Astrocyte (in vitro differentiated cells and primary cell): Measurements from ENCODE around the gene UCHL5.

Experiments used
- EZH2 ChIP-seq: IDR thresholded peaks from 2 replicates; pipeline ENCODE4 v1.6.1; 2012; ENCODE audit warnings: mild to moderate bottlenecking, low read length, inconsistent platforms; ENCODE audit not compliant: insufficient read depth
- TF ChIP-seq, protein P1 (sequence below): IDR thresholded peaks from 2 replicates; pipeline ENCODE4 v1.5.1; 2011; ENCODE audit warnings: low read depth, mild to moderate bottlenecking, inconsistent platforms, low read length, moderate library complexity; ENCODE audit not compliant: insufficient read depth

DNA sequence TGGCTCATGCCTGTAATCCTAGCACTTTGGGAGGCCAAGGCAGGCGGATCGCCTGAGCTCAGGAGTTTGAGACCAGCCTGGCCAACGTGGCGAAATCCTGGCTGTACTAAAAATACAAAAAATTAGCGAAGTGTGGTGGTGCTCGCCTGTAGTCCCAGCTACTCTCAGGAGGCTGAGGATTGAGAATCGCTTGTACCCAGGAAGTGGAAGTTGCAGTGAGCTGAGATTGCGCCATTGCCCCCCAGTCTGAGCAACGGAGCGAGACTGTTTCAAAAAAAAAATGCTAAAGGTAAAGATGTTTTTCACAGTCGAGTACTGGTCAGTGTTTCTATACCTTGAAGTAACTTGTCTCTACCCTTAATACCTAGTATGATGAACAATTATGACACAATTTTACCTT is 35.0 kb upstream of the UCHL5 start:
- TF ChIP-seq, protein P1, sequence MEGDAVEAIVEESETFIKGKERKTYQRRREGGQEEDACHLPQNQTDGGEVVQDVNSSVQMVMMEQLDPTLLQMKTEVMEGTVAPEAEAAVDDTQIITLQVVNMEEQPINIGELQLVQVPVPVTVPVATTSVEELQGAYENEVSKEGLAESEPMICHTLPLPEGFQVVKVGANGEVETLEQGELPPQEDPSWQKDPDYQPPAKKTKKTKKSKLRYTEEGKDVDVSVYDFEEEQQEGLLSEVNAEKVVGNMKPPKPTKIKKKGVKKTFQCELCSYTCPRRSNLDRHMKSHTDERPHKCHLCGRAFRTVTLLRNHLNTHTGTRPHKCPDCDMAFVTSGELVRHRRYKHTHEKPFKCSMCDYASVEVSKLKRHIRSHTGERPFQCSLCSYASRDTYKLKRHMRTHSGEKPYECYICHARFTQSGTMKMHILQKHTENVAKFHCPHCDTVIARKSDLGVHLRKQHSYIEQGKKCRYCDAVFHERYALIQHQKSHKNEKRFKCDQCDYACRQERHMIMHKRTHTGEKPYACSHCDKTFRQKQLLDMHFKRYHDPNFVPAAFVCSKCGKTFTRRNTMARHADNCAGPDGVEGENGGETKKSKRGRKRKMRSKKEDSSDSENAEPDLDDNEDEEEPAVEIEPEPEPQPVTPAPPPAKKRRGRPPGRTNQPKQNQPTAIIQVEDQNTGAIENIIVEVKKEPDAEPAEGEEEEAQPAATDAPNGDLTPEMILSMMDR: no peak
- no peak for TF ChIP-seq EZH2
